Measurements from ENCODE around the gene DDX47.
"Not testable (repeated sequence)": the region's sequence is repeated elsewhere in the genome, so short reads cannot be mapped to it uniquely, and the experiment has no call there.

DDX47 gene

DNA sequence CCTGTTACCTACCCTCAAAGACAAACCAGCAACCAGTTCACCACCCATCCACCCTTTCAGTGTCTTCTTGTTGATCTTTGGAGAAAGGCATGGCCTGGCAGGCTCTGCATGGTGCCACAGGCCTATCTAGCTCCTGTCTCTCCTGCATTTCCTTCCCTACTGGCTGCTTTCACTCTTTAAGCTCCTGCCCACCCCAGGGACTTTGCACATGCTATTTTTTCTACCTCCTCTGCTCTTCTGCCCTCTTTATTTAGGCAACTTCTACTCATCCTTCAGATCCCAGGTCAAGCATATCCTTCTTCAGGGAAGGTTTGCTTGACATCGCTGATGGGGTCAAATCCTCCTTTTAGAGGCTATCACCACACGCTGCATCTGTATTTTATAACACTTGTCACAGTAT is 51.1 kb downstream of the DDX47 start:
- no peak for DNase-seq
- intact Hi-C loops (cut with DNase I): no loop called here

DNA sequence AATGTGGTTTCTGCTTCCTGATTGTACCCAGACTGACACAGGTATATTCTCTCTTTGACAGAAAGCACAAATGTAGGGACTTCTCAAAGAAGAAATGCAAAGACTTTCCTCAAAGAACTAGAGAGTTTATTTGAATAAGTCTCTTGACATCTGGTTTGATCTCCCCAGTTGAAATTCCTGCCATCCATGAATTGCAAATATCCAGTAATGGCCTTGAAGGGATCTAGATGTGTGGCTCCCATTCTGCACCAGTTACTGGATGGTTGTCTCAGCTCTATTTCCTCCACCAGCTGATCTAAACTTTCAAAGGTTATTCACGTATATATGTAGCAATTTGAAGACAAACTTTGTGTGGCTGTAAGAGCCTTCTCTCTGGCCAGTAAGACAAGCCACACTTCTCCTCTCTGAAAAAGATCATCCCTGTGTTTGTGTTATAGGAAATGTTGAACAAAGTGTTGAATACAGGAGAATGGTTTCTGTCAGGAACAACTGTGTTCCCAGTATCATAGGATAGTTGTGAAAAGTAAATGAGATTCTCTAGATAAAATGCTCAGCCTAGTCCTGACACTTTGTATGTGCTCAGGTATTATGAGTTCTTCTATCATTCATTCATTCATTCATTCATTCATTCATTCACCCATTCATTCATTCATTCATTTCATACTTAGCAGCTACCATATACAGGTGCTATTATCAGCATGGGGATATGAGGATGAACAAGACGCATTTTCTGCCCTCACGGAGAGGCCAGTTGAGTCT is 55.5 kb downstream of the DDX47 start:
- no peak for DNase-seq
- intact Hi-C loops (cut with DNase I): no loop called here

DNA sequence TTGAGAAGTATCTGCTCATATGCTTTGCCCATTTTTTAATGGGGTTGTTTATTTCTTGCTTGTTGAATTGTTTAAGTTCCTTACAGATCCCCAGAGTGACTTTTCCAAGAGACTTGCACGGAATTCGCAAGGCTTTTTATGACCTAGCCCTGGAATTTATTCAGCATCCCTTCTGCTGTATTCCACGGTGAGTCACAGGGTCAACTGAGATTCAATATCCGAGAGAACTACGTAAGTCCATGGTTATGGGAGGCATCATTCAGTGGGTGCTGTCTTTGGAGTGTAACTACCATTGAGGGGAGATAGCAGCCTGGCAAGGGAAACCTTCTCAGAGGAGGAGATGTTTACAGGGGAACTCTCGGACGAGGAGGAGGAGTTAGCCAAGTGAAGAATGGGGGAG is 57.3 kb downstream of the DDX47 start:
- intact Hi-C loops (cut with DNase I): no loop called here
- no peak for DNase-seq

DNA sequence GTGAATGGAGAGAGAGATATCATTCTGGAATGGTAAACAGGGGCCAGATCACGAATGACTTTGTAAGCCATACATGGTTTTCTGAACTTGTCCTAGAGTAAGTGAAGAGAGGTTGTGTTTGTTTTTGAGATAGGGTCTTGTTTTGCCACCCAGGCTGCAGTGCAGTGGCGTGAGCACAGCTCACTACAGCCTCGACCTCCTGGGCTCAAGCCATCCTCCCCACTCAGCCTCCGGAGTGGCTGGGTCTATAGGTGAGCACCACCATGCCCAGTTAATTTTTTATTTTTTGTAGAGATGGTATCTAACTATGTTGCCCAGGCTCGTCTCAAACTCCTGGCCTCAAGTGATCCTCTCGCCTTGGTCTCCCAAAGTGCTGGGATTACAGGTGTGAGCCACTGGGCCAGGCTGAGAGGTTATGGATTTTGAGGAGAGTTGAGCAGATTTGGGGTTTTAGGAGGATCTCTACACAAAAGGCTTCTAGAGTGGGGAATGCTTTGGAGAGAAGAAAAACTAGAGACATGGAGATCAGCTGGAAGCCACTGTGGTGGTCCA is 58.5 kb downstream of the DDX47 start:
- intact Hi-C loops (cut with DNase I): no loop called here
- no peak for DNase-seq

DNA sequence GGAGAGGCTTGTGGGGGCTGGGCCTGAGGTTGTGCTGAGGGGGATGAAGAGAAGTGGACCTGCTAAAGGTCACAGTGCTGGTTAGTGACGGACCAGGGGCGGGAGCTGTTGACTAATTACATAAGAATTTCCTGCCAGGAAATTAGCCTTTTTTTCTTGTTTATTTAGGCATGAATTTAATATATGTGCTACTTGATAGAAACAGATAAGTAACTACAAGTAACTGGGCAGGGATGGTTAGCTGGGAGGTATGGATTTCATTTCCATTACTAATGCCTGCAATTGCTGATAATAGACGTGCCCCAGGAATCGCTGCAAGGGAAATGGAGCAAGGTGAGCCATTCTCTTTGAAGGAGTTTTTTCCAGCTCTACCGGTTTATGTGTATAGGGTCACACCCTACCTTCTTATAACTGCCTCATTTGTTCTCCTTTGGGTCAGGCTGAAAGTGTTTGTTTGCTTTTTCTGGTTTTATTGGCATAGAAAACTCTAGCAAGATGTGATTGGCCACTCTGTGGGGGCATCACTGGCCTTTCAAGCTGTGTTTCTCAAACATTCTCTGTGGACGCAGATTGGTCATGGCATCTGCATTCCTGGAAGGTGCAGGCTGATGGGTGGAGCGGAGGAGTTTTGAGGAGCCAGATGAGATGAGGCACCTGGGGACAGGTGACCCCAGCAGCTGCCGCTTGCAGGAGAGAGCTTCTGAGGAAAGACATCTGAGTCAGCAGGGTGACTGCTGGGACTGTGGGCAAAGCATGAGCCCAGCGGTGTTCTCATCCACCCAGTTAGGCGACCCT is 59.2 kb downstream of the DDX47 start:
- DNase-seq: no peak
- intact Hi-C loops (cut with DNase I): no loop called here

DNA sequence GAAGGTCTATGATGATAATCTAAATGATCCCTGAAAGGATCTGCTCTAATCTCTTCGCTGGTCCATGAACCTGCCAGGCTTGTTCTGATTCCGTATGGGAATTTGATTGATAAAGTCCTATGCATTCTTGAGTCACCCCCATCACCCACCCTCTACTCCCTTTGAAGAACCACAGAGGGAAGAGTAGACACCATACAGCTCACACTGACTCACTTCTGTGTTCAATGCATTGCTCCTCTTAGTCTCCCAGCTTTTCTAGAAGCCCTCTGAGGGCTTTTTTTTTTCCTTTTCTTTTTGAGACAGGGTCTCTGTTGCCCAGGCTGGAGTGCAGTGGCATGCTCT is 59.8 kb downstream of the DDX47 start:
- intact Hi-C loops (cut with DNase I): no loop called here
- DNase-seq: no peak

DNA sequence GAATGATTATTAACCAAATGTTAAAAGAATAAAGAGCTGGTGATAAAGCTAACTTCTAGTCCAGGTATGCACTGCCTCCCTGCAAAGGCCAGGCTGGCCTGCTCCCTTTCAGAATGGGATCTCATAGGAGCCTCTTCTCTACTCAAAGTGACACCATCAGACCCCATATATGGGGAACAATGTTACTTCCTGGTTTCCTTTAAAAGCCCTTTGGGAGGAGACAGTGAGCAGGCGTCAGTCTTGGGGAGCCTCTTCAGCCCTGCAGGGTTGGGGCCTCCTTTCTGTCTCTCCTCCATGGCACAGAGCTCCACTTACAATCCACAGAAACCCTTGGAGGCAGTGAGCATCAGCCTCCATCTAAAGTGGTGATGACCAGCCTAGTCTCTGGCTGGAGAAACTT is 60.9 kb downstream of the DDX47 start:
- intact Hi-C loops (cut with DNase I): no loop called here
- no peak for DNase-seq

DNA sequence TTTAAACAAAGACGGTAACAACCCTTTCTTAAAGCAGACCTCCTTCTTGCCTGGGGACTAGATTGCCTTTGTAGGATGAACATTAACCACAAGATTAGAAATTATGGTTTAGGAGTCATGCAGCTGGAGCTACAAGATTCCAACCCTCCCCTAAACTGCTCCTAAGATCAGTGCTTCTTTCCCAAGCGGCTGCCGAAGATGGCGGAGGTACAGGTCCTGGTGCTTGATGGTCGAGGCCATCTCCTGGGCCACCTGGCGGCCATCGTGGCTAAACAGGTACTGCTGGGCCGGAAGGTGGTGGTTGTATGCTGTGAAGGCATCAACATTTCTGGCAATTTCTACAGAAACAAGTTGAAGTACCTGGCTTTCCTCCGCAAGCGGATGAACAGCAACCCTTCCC is 62.2 kb downstream of the DDX47 start:
- intact Hi-C loops (cut with DNase I); DNase-seq: not testable (repeated sequence)

DNA sequence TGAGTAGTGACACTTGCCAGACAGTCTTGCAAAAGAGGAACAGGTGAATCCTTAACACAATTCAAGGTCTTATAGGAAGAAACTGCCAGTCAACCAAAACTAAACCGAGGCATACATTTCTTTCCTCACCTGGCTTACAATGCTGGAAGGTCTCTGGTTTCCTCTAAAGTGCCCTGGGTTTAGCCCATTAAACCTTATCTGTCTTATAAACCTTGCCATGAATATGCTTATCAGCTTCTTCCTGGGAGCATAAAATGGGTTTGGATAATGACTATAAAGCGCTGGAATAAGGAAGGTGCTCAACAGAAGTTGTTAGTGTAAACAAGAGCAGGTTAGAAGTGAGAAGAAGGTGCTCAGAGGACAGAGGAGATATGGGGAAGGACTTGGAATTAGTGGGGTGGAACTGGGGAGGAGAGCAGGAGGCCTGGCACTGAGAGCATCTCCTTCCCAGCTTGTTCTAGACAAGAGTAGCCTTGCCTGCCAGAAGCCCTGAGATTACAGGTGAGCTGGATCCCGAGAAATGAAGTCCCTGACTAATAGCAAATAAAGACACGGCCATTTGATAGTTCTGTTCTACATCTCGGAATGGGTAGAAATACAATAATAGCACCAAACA is 64.1 kb downstream of the DDX47 start:
- no peak for DNase-seq
- intact Hi-C loops (cut with DNase I): no loop called here

DNA sequence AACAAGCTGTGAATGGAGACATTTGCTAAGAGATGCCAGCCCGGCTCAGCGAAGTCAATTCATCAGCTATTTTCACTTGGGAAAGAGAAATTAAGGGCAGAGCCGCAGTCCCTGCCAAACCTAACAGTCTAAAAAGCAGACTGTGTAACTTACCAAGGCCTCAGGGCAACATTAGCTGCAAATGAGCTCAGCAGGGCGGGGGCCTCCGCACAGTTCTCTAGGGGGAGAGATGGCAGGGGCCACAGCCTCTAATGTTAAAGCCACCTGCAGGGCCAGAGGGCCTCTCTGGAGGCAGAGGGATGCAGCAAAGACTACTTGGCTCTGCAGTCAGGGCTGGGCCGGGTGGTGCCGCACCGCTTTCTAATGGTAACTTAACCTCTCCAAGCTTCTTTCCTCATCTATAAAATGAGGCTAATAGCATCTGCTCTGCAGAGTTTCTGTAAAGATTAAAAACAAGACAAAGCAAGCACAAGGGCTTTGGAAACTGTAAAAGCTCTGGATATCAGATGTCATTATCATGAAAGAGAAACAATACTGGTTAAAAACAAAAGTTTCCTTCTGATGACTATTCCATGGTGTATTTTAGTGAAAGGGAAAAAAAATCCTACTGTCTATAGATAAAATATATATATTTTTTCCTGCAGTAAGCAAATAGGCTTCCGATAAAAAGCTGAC is 64.8 kb downstream of the DDX47 start:
- intact Hi-C loops (cut with DNase I): no loop called here
- DNase-seq: no peak

All from posterior cingulate gyrus (tissue), 11 donors.